NCI-H1436 (cell line): Measurements from ENCODE around the gene ORM2.
"Not testable (repeated sequence)": the region's sequence is repeated elsewhere in the genome, so short reads cannot be mapped to it uniquely, and the experiment has no call there.

Source experiments
- DNase-seq: peaks from one replicate; lab custom pipeline; 2025; lab: John Stamatoyannopoulos, UW

Gene ORM2

DNA sequence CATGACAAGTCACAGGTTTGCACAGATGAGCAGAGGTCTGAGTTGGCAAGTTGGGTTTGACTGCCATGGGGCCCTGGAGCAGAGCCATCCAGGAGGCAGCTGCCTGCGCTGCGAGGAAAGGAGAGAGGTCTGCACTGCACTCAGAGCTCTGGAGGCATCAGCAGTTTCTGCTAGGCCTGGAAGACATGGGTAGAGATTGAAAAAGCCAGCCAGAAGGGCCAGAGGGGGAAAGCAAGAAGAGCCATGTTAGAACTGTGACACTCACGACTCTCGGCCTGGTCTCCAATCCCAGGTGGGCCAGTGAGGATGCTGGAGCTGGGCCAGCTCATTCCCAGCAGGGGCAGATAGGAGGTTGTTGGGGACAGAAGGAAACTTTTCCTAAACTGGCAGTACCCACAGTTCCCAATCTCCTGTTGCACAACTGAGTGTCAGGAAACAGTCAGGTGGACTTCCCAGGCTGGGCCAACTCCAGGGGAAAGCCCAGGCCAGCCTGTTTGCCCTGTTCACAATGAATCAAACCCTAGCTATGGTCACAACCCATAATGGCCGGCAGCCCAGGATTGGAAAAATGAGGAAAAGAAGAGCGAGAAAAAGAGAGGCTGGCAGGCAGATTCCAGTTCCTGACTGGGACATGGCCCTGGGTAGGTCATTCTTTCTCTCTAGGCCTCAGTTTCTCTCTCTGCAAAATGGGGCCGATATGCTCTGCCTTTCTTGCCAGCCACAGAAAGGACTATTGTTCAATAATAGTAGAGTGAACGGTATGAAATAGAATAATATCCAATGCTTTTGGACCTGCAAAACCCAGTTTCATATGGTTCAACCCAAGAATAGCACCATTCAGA lies 14.6 kb upstream of the ORM2 start:
- no peak for DNase-seq

- no peak for DNase-seq
Measured at GRCh38 chr9:114315723-114316363, 13.8 kb upstream of the ORM2 start.

DNA sequence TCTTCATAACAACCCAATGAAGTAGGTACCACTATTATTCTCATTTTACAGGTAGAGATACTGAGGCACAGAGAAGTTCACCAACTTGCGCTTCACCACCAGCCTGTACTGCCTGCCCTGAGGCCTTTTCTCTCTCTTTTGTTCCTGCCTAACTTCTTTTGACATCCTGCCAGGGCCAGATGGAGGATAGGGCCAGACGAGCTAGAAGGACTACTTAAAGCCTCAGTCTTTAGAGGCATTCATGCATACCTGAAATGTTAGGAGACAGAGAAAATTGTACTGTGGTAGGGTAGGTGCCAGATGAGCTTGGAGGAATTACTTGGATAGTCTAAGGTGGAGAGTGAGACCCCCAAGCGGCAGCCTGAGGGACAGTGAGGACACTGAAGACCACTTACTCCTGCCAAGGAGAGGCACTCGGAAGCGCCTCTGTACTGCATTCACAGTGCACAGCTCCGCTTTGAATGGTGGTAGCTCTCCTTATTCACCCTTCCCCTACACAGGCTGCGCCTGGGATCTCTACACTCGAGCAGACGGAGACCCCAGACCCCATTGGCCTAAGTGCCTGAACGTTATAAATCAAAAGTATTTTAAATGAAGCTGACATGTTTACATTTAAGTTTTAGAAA lies 13.0 kb upstream of the ORM2 start:
- no peak for DNase-seq

GRCh38 chr9:114317665-114318357 lies 11.9 kb upstream of the ORM2 start:
- DNase-seq, result no peak

DNA sequence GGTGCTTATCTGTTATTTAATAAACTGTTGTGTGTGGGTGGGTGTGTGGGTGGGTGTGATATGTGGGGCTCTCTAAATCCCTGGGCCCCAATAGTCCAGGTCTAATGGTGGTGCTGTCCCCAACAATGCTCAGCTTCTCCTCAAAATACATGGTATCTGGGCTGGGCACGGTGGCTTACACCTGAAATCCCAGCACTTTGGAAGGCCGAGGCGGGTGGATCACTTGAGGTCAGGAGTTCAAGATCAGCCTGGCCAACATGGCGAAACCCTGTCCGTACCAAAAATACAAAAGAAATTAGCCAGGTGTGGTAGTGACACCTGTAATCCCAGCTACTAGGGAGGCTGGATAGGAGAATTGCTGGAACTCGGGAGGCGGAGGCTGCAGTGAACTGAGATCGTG lies 11.3 kb upstream of the ORM2 start:
- no peak for DNase-seq

- DNase-seq, result peak; percentile 11
Measured at GRCh38 chr9:114319147-114319546, 10.5 kb upstream of the ORM2 start.

DNA sequence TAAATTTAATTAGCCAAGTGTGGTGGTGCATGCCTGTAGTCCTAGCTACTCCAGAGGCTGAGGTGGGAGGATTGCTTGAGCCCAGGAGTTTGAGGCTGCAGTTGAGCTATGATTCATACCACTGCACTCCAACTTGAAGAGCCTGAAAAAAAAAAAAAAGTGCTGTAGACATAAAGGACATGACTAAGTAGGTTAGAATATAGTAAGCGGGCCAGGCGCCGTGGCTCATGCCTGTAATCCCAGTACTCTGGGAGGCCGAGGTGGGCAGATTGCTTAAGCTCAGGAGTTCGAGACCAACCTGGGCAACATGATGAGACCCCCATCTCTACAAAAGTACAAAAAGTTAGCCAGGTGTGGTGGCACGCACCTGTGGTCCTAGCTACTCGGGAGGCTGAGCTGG lies 9.0 kb upstream of the ORM2 start:
- not testable (repeated sequence) for DNase-seq

GRCh38 chr9:114321759-114322158 lies 7.9 kb upstream of the ORM2 start:
- DNase-seq, result no peak

DNA sequence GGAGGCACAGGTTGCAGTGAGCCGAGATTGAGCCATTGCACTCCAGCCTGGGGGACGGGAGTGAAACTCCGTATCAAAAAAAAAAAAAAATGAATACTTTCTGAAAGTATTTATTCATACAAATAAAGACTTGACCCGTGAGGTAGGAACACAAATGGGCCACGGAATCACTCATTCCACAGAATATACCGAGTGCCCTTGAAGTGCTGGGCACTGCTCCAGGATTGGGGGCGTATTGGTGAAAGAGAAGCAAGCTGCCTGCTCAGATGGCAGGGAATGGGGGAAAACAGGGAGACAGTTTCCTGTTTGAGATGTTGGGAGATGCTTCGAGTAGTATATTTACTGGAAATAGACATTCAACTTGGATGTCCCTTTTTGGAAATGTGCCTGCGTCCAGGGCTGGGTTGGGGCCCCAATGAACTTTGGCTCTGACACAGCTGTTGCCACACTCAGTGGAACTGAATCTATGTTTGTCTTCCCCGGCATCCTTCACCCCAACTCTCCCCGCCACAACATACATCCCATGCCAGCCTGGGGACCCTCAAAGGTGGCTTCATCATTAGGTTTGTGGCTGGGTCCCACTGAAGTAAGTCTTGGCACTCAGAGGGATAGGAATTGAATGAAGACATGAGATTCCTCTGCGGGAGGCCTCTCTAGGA lies 7.4 kb upstream of the ORM2 start:
- DNase-seq, result not testable (repeated sequence)

DNA sequence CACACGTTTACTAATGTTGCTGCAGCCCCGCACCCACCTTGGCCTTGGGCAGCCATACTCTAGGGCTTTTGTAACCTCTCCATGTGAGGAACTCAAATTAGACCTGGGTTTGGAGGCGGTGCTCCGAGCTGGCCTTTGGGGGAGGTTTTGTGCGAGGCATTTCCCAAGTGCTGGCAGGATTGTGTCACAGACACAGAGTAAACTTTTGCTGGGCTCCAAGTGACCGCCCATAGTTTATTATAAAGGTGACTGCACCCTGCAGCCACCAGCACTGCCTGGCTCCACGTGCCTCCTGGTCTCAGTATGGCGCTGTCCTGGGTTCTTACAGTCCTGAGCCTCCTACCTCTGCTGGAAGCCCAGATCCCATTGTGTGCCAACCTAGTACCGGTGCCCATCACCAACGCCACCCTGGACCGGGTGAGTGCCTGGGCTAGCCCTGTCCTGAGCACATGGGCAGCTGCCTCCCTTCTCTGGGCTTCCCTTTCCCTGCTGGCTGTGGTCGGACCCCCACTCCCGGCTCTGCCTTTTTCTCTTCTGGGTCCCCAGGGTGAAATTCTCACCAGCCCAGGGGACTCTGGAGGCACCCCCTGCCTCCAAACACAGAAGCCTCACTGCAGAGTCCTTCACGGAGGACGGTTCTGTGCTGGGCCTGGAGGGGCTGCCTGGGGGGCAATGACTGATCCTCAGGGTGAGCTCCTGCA lies 6.7 kb upstream of the ORM2 start, which contains the start of gene ORM1:
Gene ORM1, plus strand, starts transcription at position 268 of the 701 bp plus-strand sequence. Its CDS starts 36 bp downstream, at position 304.
- DNase-seq, result not testable (repeated sequence)

- not testable (repeated sequence) for DNase-seq
Measured at GRCh38 chr9:114323849-114324248, 5.8 kb upstream of the ORM2 start.

GRCh38 chr9:114324492-114324891 lies 5.2 kb upstream of the ORM2 start:
- no peak for DNase-seq

- not testable (repeated sequence) for DNase-seq
Measured at GRCh38 chr9:114324965-114325364, 4.7 kb upstream of the ORM2 start.

GRCh38 chr9:114325684-114326254 lies 3.9 kb upstream of the ORM2 start:
- DNase-seq, result not testable (repeated sequence)

DNA sequence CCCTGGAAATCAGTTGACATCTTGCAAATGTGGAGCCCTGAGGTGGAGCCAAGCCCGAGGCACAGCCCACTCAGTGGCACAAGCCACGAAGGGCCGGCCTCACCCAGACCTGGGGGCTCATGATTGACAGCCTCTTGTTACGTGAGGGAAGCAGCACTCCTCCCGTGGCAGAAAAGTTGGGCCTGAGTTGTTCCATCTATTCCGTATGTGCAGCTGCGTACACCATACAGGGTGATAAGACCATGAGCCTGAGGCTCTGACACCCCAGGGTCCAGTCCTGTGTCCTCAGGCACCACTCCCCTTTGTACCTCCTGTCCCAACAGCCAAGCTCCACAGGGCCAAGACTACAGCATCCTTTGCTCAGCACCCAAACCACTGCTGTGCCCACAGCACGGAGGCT lies 1.9 kb upstream of the ORM2 start:
- no peak for DNase-seq

DNA sequence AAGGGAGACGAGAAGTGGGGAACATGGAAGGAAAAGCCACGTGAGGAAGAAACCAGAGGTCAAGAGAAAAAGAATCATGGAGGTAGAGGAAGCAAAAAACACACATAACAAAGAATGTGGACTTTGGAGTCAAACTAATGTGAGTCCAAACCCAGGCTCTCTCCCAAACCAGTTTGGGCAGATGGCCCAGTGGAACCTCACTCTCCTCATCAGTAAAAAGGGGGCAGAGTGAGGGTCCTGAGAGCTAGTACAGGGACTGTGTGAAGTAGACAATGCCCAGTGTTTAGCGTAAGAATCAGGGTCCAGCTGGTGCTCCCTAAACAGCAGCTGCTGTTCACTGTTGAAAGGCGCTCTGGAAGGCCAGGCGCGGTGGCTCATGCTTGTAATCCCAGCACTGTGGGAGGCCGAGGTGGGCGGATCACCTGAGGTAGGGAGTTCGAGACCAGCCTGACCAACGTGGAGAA lies 1.3 kb upstream of the ORM2 start:
- not testable (repeated sequence) for DNase-seq

GRCh38 chr9:114328937-114329624 lies 588 bp upstream of the ORM2 start:
- DNase-seq, result not testable (repeated sequence)

- DNase-seq, result no peak
Measured at GRCh38 chr9:114330636-114331035, 967 bp downstream of the ORM2 start.

- DNase-seq, result not testable (repeated sequence)
Measured at GRCh38 chr9:114331229-114332195, 1.8 kb downstream of the ORM2 start.
